ENCODE data around the gene SLC49A3. TPM values are rescaled to one million over a fixed set of nuclear protein-coding genes. Genes with fewer than 3 reads are reported as not detected.
"Not testable (repeated sequence)": the region's sequence is repeated elsewhere in the genome, so short reads cannot be mapped to it uniquely, and the experiment has no call there.

Gene SLC49A3
- total and polyA plus RNA-seq, 2 of the 13 experiments (the other 11 are each of a cell fraction or from before 2014, with no cell fraction given), result 0.07 to 0.17 TPM

DNA sequence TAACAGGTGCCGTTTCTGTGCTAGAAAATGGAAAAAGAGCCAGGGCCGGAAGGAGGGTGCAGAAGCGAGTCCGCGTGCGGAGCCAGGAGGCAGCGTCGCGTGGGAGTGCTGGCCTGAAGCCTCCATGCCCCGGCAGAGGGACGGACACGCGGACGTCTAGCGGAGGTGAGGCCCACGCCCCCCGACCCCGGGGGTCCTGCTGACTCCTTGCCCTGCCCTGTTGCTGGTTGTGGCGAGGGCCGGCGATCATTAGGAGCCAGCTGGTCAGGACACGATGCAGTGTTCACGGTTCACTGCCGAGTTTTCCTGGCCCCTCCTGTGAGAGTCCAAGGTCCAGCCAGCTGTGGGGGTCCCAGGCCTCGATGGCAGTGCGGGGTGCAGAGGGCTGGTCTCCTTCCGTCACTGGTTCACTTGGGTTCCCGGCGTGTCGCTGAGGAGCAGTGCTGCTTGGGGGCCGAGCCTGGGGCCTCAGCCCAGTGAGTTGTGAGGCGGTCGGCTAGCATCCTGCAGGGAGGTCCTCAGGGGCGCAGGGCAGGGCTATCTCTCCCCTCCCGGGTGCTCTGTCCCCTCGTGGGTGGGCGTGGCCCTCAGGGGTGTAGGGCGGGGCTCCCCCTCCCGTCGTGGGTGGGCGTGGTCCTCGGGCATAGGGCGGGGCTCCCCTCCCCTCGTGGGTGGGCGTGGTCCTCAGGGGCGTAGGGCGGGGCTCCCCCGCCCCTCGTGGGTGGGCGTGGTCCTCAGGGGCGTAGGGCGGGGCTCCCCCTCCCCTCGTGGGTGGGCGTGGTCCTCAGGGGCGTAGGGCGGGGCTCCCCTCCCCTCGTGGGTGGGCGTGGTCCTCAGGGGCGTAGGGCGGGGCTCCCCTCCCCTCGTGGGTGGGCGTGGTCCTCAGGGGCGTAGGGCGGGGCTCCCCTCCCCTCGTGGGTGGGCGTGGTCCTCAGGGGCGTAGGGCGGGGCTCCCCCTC, 42.3 kb upstream of the SLC49A3 start:
- H4K20me1 ChIP-seq (ENCODE audit: insufficient read depth, low read length); BruUV-seq (replicated peaks); H3K9me3 ChIP-seq (ENCODE audit: low read length); H3K4me1 ChIP-seq (ENCODE audit: insufficient read depth, low read length); H3K4me2 ChIP-seq (ENCODE audit: low read depth, low read length); H2AFZ ChIP-seq (ENCODE audit: low read length); POLR2A ChIA-PET; FAIRE-seq; DNase-seq (ENCODE audit: low spot score); CTCF ChIA-PET (ENCODE audit: low intra/inter-chr PET ratio, low total read pairs); H3K9ac ChIP-seq (ENCODE audit: insufficient read depth, low read depth, low read length); H3K4me3 ChIP-seq (replicated peaks in 1 of 3; ENCODE audit: insufficient read depth in 1 of 3, low read depth in 2 of 3, low read length in 3 of 3); H3K27ac ChIP-seq (ENCODE audit: extremely low read length, insufficient read depth, low read length); H3K27me3 ChIP-seq (ENCODE audit: control insufficient read depth in 1 of 2, insufficient read depth in 2 of 2, low read length in 2 of 2); intact Hi-C loops (cut with micrococcal nuclease; ENCODE audit: unreplicated experiment); in situ Hi-C loops (cut with HindIII; ENCODE audit: extremely low pct_ligation_motif_present, low pct_unique_long_range_greater_than_20kb): not testable (repeated sequence)
- TF ChIP-seq, protein P1, sequence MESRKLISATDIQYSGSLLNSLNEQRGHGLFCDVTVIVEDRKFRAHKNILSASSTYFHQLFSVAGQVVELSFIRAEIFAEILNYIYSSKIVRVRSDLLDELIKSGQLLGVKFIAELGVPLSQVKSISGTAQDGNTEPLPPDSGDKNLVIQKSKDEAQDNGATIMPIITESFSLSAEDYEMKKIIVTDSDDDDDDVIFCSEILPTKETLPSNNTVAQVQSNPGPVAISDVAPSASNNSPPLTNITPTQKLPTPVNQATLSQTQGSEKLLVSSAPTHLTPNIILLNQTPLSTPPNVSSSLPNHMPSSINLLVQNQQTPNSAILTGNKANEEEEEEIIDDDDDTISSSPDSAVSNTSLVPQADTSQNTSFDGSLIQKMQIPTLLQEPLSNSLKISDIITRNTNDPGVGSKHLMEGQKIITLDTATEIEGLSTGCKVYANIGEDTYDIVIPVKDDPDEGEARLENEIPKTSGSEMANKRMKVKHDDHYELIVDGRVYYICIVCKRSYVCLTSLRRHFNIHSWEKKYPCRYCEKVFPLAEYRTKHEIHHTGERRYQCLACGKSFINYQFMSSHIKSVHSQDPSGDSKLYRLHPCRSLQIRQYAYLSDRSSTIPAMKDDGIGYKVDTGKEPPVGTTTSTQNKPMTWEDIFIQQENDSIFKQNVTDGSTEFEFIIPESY (CRISPR knock-in tag; IDR thresholded peaks at IDR 0.05), result 0 out of 2 replicates have a peak, but pooled peaks have one; percentile 9
- H3K36me3 ChIP-seq (replicated peaks in 1 of 2; ENCODE audit: control insufficient read depth in 1 of 2, insufficient read depth in 2 of 2, low read length in 2 of 2), result peaks cover 12 to 44% of the 10 kb centered on the region in 2 experiments
- ATAC-seq, result peak; percentile 19; the same call in 2 of the 3 replicates
- WGBS (ENCODE audit: low lambda C conversion rate), result 97% methylated on average over 16 of the region's 68 CpGs
- H3K79me2 ChIP-seq (ENCODE audit: insufficient read depth, low read length), result peaks cover 17% of the 10 kb centered on the region

GRCh38 chr4:730511-730910, 41.6 kb upstream of the SLC49A3 start:
- intact Hi-C loops (cut with micrococcal nuclease; ENCODE audit: unreplicated experiment) (no loop called here), in situ Hi-C loops (cut with HindIII; ENCODE audit: extremely low pct_ligation_motif_present, low pct_unique_long_range_greater_than_20kb) (no loop called here)
- ATAC-seq (no peak; the same call in 2 of the 3 replicates), DNase-seq (ENCODE audit: low spot score) (no peak), FAIRE-seq (no peak)
- TF ChIP-seq ZBTB1 (CRISPR knock-in tag; IDR thresholded peaks at IDR 0.05; ENCODE audit: borderline replicate concordance) (no peak), ZNF597 (CRISPR knock-in tag; IDR thresholded peaks at IDR 0.05) (no peak)
- Histone ChIP-seq H3K4me2 (ENCODE audit: low read depth, low read length) (no peak overlapping the region), H3K36me3 (replicated peaks in 1 of 2; ENCODE audit: control insufficient read depth in 1 of 2, insufficient read depth in 2 of 2, low read length in 2 of 2) (peaks cover 12 to 41% of the 10 kb centered on the region in 2 experiments), H3K79me2 (ENCODE audit: insufficient read depth, low read length) (peaks cover 19% of the 10 kb centered on the region), H3K4me3 (replicated peaks in 1 of 3; ENCODE audit: insufficient read depth in 1 of 3, low read depth in 2 of 3, low read length in 3 of 3) (no peak overlapping the region), H3K27ac (ENCODE audit: extremely low read length, insufficient read depth, low read length) (no peak overlapping the region), H4K20me1 (ENCODE audit: insufficient read depth, low read length) (peaks cover 7% of the 10 kb centered on the region; the same call in 1 of the 2 replicates), H3K27me3 (ENCODE audit: control insufficient read depth in 1 of 2, insufficient read depth in 2 of 2, low read length in 2 of 2) (no peaks in the 10 kb centered on the region), H3K9me3 (ENCODE audit: low read length) (no peaks in the 10 kb centered on the region), H3K9ac (ENCODE audit: insufficient read depth, low read depth, low read length) (no peak overlapping the region), H2AFZ (ENCODE audit: low read length) (no peak overlapping the region), H3K4me1 (ENCODE audit: insufficient read depth, low read length) (no peaks in the 10 kb centered on the region)
- CTCF ChIA-PET (ENCODE audit: low intra/inter-chr PET ratio, low total read pairs), result no interaction called here
- BruUV-seq (replicated peaks), result no TSS peak
- WGBS (ENCODE audit: low lambda C conversion rate), result 97% methylated on average over 27 of the region's 27 CpGs
- POLR2A ChIA-PET, result no interaction called here
